Measurements from ENCODE around the gene CCDC180. TPM values are rescaled to one million over a fixed set of nuclear protein-coding genes. Genes with fewer than 3 reads are reported as not detected.
"Not testable (repeated sequence)": the region's sequence is repeated elsewhere in the genome, so short reads cannot be mapped to it uniquely, and the experiment has no call there.

The CCDC180 gene
- total and polyA plus RNA-seq, 11 donors = 0.55 to 5.3 (median 2.2) TPM

GRCh38 chr9:97327562-97327961 lies 20.1 kb downstream of the CCDC180 start:
- H3K4me1 ChIP-seq = no peaks in the 10 kb centered on the region
- H3K27ac ChIP-seq = no peak overlapping the region
- intact Hi-C loops (cut with DNase I) = no loop called here
- no peak for DNase-seq
- TF ChIP-seq CTCF (IDR thresholded peaks at IDR 0.05) (no peak), POLR2A (IDR thresholded peaks at IDR 0.05) (no peak)
- H3K27me3 ChIP-seq = no peaks in the 10 kb centered on the region
- H3K36me3 ChIP-seq = peaks cover 0 to 72% (median 51%) of the 10 kb centered on the region in 9 donors
- ATAC-seq = no peak
- WGBS, 4 donors = 86 to 92% (median 90%) methylated on average over 6 of the region's 6 CpGs
- no peak overlapping the region for H3K4me3 ChIP-seq
- peaks cover 0 to 13% (median 0%) of the 10 kb centered on the region in 12 donors for H3K9me3 ChIP-seq

GRCh38 chr9:97332993-97333392 lies 25.5 kb downstream of the CCDC180 start:
- intact Hi-C loops (cut with DNase I) = no loop called here
- TF ChIP-seq CTCF (IDR thresholded peaks at IDR 0.05) (no peak), POLR2A (IDR thresholded peaks at IDR 0.05) (no peak)
- Histone ChIP-seq H3K36me3 (peaks cover 0 to 35% (median 13%) of the 10 kb centered on the region in 9 donors), H3K4me3 (no peak overlapping the region), H3K27ac (no peak overlapping the region), H3K9me3 (peaks cover 0 to 31% (median 0%) of the 10 kb centered on the region in 12 donors), H3K27me3 (no peaks in the 10 kb centered on the region), H3K4me1 (no peaks in the 10 kb centered on the region)
- ATAC-seq (no peak), DNase-seq (no peak)
- 94 to 97% (median 95%) methylated on average over 3 of the region's 3 CpGs for WGBS, 4 donors

- DNase-seq; intact Hi-C loops (cut with DNase I); H3K4me1 ChIP-seq; ATAC-seq; H3K27ac ChIP-seq; H3K27me3 ChIP-seq; H3K4me3 ChIP-seq: not testable (repeated sequence)
- Histone ChIP-seq H3K36me3 (peaks cover 0 to 22% (median 0%) of the 10 kb centered on the region in 9 donors), H3K9me3 (peaks cover 0 to 31% (median 0%) of the 10 kb centered on the region in 12 donors)
- 96 to 98% (median 97%) methylated on average over 7 of the region's 7 CpGs for WGBS, 4 donors
Measured at GRCh38 chr9:97335622-97336021, 28.2 kb downstream of the CCDC180 start.

GRCh38 chr9:97348871-97349270 lies 41.4 kb downstream of the CCDC180 start:
- H3K4me1 ChIP-seq = no peaks in the 10 kb centered on the region
- intact Hi-C loops (cut with DNase I) = no loop called here
- H3K9me3 ChIP-seq = no peaks in the 10 kb centered on the region
- WGBS, 4 donors = 88 to 92% (median 89%) methylated on average over 7 to 10 of the region's 10 CpGs
- no peak overlapping the region for H3K4me3 ChIP-seq
- TF ChIP-seq POLR2A (IDR thresholded peaks at IDR 0.05) = no peak
- TF ChIP-seq CTCF (IDR thresholded peaks at IDR 0.05) = no peak
- DNase-seq = no peak
- ATAC-seq = no peak
- H3K27ac ChIP-seq = no peak overlapping the region
- H3K27me3 ChIP-seq = no peaks in the 10 kb centered on the region
- H3K36me3 ChIP-seq = peaks cover 0 to 34% (median 8%) of the 10 kb centered on the region in 9 donors

- H3K27ac ChIP-seq = no peak overlapping the region
- H3K36me3 ChIP-seq = peaks cover 0 to 29% (median 4%) of the 10 kb centered on the region in 9 donors
- ATAC-seq (no peak), DNase-seq (no peak)
- intact Hi-C loops (cut with DNase I) = no loop called here
- H3K4me3 ChIP-seq = no peak overlapping the region
- H3K27me3 ChIP-seq = no peaks in the 10 kb centered on the region
- no peaks in the 10 kb centered on the region for H3K4me1 ChIP-seq
- H3K9me3 ChIP-seq = no peaks in the 10 kb centered on the region
- 82 to 100% (median 96%) methylated on average over 1 of the region's 1 CpG for WGBS, 4 donors
- TF ChIP-seq POLR2A (IDR thresholded peaks at IDR 0.05) (no peak), CTCF (IDR thresholded peaks at IDR 0.05) (no peak)
Measured at GRCh38 chr9:97349400-97349799, 41.9 kb downstream of the CCDC180 start.

All from heart left ventricle (tissue), 16 donors.